ENCODE results near the gene UACA.
"Not testable (repeated sequence)": the region's sequence is repeated elsewhere in the genome, so short reads cannot be mapped to it uniquely, and the experiment has no call there.

UACA gene

GRCh38 chr15:70707686-70708300 lies 55.6 kb downstream of the UACA start:
- no peak for DNase-seq

GRCh38 chr15:70704731-70705130 lies 58.6 kb downstream of the UACA start:
- DNase-seq = no peak

GRCh38 chr15:70704166-70704565 lies 59.2 kb downstream of the UACA start:
- no peak for DNase-seq

GRCh38 chr15:70703096-70703878 lies 60.1 kb downstream of the UACA start:
- DNase-seq = no peak

- DNase-seq = no peak
Observed at GRCh38 chr15:70702584-70702983, 60.8 kb downstream of the UACA start.

GRCh38 chr15:70701891-70702568 lies 61.3 kb downstream of the UACA start:
- DNase-seq = no peak

GRCh38 chr15:70701171-70701570 lies 62.2 kb downstream of the UACA start:
- DNase-seq = no peak

GRCh38 chr15:70699890-70700289 lies 63.5 kb downstream of the UACA start:
- no peak for DNase-seq

GRCh38 chr15:70698836-70699390 lies 64.4 kb downstream of the UACA start:
- DNase-seq = no peak

GRCh38 chr15:70698426-70698825 lies 64.9 kb downstream of the UACA start:
- no peak for DNase-seq

GRCh38 chr15:70690491-70691276 lies 72.7 kb downstream of the UACA start:
- no peak for DNase-seq

- DNase-seq = no peak
Observed at GRCh38 chr15:70690021-70690420, 73.3 kb downstream of the UACA start.

- DNase-seq = no peak
Observed at GRCh38 chr15:70687482-70687881, 75.9 kb downstream of the UACA start.

- no peak for DNase-seq
Observed at GRCh38 chr15:70680817-70681216, 82.5 kb downstream of the UACA start.

GRCh38 chr15:70679919-70680231 lies 83.5 kb downstream of the UACA start:
- DNase-seq = no peak

- DNase-seq = no peak
Observed at GRCh38 chr15:70672081-70672480, 91.3 kb downstream of the UACA start.

- DNase-seq = no peak
Observed at GRCh38 chr15:70670680-70671079, 92.7 kb downstream of the UACA start.

- no peak for DNase-seq
Observed at GRCh38 chr15:70669966-70670658, 93.2 kb downstream of the UACA start.

GRCh38 chr15:70669006-70669602 lies 94.3 kb downstream of the UACA start:
- DNase-seq = no peak

GRCh38 chr15:70665599-70665998 lies 97.8 kb downstream of the UACA start:
- no peak for DNase-seq

GRCh38 chr15:70664494-70664893 lies 98.9 kb downstream of the UACA start:
- no peak for DNase-seq

GRCh38 chr15:70663069-70663468 lies 100.3 kb downstream of the UACA start:
- not testable (repeated sequence) for DNase-seq

Data from NCI-H748 treated with DMSO at 0.1 percent for 48 hours (cell line).